ENCODE results near the gene ROBO1. TPM values are rescaled to one million over a fixed set of nuclear protein-coding genes. Genes with fewer than 3 reads are reported as not detected.

Gene ROBO1
- total and polyA plus RNA-seq, 2 of the 13 experiments (the other 11 are each of a cell fraction or from before 2014, with no cell fraction given), result 52.2 to 71.0 TPM

DNA sequence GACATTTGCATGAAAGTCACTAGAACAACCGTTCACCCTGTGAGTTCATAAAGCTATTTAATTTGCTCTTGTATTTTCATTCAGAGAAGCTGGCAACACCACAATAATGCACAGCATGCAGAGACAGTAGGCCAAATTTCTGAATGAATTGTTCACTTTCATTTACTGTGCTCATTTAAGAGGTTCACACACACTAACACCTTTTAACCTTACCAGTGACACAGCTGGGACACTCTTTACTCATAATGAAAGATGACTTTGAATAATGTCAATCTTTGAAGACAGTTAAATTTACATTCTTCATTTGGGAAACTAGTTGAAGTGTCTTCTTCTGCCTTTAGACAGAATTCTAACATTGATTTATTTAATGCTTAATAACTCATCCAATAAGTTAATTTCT, 95.7 kb downstream of the ROBO1 start (continued):
- TF ChIP-seq, protein P1, sequence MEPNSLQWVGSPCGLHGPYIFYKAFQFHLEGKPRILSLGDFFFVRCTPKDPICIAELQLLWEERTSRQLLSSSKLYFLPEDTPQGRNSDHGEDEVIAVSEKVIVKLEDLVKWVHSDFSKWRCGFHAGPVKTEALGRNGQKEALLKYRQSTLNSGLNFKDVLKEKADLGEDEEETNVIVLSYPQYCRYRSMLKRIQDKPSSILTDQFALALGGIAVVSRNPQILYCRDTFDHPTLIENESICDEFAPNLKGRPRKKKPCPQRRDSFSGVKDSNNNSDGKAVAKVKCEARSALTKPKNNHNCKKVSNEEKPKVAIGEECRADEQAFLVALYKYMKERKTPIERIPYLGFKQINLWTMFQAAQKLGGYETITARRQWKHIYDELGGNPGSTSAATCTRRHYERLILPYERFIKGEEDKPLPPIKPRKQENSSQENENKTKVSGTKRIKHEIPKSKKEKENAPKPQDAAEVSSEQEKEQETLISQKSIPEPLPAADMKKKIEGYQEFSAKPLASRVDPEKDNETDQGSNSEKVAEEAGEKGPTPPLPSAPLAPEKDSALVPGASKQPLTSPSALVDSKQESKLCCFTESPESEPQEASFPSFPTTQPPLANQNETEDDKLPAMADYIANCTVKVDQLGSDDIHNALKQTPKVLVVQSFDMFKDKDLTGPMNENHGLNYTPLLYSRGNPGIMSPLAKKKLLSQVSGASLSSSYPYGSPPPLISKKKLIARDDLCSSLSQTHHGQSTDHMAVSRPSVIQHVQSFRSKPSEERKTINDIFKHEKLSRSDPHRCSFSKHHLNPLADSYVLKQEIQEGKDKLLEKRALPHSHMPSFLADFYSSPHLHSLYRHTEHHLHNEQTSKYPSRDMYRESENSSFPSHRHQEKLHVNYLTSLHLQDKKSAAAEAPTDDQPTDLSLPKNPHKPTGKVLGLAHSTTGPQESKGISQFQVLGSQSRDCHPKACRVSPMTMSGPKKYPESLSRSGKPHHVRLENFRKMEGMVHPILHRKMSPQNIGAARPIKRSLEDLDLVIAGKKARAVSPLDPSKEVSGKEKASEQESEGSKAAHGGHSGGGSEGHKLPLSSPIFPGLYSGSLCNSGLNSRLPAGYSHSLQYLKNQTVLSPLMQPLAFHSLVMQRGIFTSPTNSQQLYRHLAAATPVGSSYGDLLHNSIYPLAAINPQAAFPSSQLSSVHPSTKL (CRISPR knock-in tag; IDR thresholded peaks at IDR 0.05), result no peak
- TF ChIP-seq, protein P2, sequence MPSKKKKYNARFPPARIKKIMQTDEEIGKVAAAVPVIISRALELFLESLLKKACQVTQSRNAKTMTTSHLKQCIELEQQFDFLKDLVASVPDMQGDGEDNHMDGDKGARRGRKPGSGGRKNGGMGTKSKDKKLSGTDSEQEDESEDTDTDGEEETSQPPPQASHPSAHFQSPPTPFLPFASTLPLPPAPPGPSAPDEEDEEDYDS (CRISPR knock-in tag; IDR thresholded peaks at IDR 0.05), result no peak

GRCh38 chr3:79670178-79670577, 97.6 kb downstream of the ROBO1 start:
- intact Hi-C loops (cut with micrococcal nuclease; ENCODE audit: unreplicated experiment), result no loop called here
- POLR2A ChIA-PET, result no interaction called here
- no peak for FAIRE-seq
- Histone ChIP-seq H3K36me3 (replicated peaks in 1 of 2; ENCODE audit: control insufficient read depth in 1 of 2, insufficient read depth in 2 of 2, low read length in 2 of 2) (no peaks in the 10 kb centered on the region), H3K27me3 (ENCODE audit: control insufficient read depth in 1 of 2, insufficient read depth in 2 of 2, low read length in 2 of 2) (no peaks in the 10 kb centered on the region), H3K9me3 (ENCODE audit: low read length) (no peaks in the 10 kb centered on the region), H2AFZ (ENCODE audit: low read length) (no peak overlapping the region), H3K4me3 (replicated peaks in 1 of 3; ENCODE audit: insufficient read depth in 1 of 3, low read depth in 2 of 3, low read length in 3 of 3) (no peak overlapping the region), H3K4me2 (ENCODE audit: low read depth, low read length) (no peak overlapping the region), H3K4me1 (ENCODE audit: insufficient read depth, low read length) (no peaks in the 10 kb centered on the region), H4K20me1 (ENCODE audit: insufficient read depth, low read length) (no peaks in the 10 kb centered on the region), H3K27ac (ENCODE audit: extremely low read length, insufficient read depth, low read length) (no peak overlapping the region), H3K79me2 (ENCODE audit: insufficient read depth, low read length) (no peaks in the 10 kb centered on the region), H3K9ac (ENCODE audit: insufficient read depth, low read depth, low read length) (no peak overlapping the region)
- in situ Hi-C loops (cut with HindIII; ENCODE audit: extremely low pct_ligation_motif_present, low pct_unique_long_range_greater_than_20kb), result no loop called here
- 54% methylated on average over 3 of the region's 3 CpGs for WGBS (ENCODE audit: low lambda C conversion rate)
- no peak for DNase-seq (ENCODE audit: low spot score)
- no TSS peak for BruUV-seq (replicated peaks)
- TF ChIP-seq CEBPB (IDR thresholded peaks at IDR 0.05; ENCODE audit: borderline replicate concordance, low read depth, low read length), result peak; percentile 76; the same call in 1 of the 2 replicates
- TF ChIP-seq, protein P3, sequence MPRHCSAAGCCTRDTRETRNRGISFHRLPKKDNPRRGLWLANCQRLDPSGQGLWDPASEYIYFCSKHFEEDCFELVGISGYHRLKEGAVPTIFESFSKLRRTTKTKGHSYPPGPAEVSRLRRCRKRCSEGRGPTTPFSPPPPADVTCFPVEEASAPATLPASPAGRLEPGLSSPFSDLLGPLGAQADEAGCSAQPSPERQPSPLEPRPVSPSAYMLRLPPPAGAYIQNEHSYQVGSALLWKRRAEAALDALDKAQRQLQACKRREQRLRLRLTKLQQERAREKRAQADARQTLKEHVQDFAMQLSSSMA (CRISPR knock-in tag; IDR thresholded peaks at IDR 0.05), result no peak
- CTCF ChIA-PET (ENCODE audit: low intra/inter-chr PET ratio, low total read pairs), result no interaction called here
- ATAC-seq, result no peak
